Esophagus muscularis mucosa (tissue), 4 donors: ENCODE results near the gene ANTXR1.

ENCODE experiments used
- CTCF ChIP-seq, 3 experiments: fragments of 200-600 bp in 2 of 3; fragments of 450-650 bp in 1 of 3; sonication (generic) in 2 of 3; IDR thresholded peaks; one replicate each; pipeline ENCODE4 v1.5.1; 2017 to 2019; ENCODE audit warnings: antibody characterized with exemption in 3 of 3, mild to moderate bottlenecking in 2 of 3, moderate library complexity in 1 of 3
- EP300 ChIP-seq: sonication (generic); formaldehyde crosslinking; IDR thresholded peaks from one replicate; pipeline ENCODE4 v1.6.1; 2017; ENCODE audit warnings: antibody characterized with exemption
- POLR2A ChIP-seq: fragments of 450-650 bp; IDR thresholded peaks from one replicate; pipeline ENCODE4 v1.6.1; 2017; ENCODE audit warnings: antibody characterized with exemption, moderate library complexity, mild to moderate bottlenecking, low read depth
- POLR2AphosphoS5 ChIP-seq, 2 donors: sonication (generic); formaldehyde crosslinking; IDR thresholded peaks; one replicate each; pipeline ENCODE4 v1.6.1; 2017; ENCODE audit warnings: antibody characterized with exemption in 2 of 2

- no peak for TF ChIP-seq POLR2A
- no peak for TF ChIP-seq CTCF (IDR thresholded peaks at IDR 0.05)
- no peak for TF ChIP-seq POLR2AphosphoS5 (IDR thresholded peaks at IDR 0.05)
- no peak for TF ChIP-seq EP300
These were observed 240.1 kb downstream of the ANTXR1 start for GRCh38 chr2:69253112-69253511.
